PFSK-1 (cell line): Measurements from ENCODE around the gene PSMC5.

ENCODE experiments used
- REST ChIP-seq, 2 experiments: IDR thresholded peaks; 2 replicates each; pipeline versions ENCODE4 v1.6.1 to v1.8.0; 2011 to 2012; ENCODE audit warnings: low read depth in 2 of 2, low read length in 2 of 2, control low read depth in 1 of 2, inconsistent platforms in 1 of 2, mild to moderate bottlenecking in 1 of 2, moderate library complexity in 1 of 2; ENCODE audit not compliant: insufficient read depth in 1 of 2
- SIN3A ChIP-seq: IDR thresholded peaks from 2 replicates; pipeline ENCODE4 v1.6.1; 2012; ENCODE audit warnings: mild to moderate bottlenecking, low read length, moderate library complexity, borderline replicate concordance; ENCODE audit not compliant: insufficient read depth
- TAF1 ChIP-seq: IDR thresholded peaks from 2 replicates; pipeline ENCODE4 v1.6.1; 2012; ENCODE audit warnings: low read length, control low read depth, borderline replicate concordance; ENCODE audit not compliant: insufficient read depth

DNA sequence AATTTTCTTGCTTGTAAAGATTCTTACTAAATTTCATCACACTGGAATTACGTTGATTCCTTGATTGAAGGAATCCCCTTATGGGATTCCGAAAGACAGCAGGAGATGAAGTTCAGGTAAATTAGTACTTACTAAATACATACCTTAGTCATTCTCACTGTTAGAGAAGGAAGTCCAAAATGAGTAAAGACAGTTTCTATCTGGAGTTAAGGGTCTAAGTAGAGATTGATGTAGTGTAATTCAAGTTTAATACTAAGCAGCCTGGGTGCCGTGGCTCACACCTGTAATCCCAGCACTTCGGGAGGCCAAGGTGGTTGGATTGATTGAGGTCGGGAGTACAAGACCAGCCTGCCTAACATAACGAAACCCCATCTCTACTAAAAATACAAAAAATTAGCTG, 43.7 kb upstream of the PSMC5 start:
- TF ChIP-seq REST (IDR thresholded peaks at IDR 0.05; ENCODE audit: insufficient read depth in 1 of 2, low read depth in 2 of 2, low read length in 2 of 2) (no peak), TAF1 (no peak), SIN3A (no peak)
